DOHH2 (cell line): ENCODE results near the gene MAGEB3.

ENCODE experiments used
- H3F3A ChIP-seq: fragments of 200-600 bp; sonication (generic), shearing (Covaris generic); 2 replicates; pipeline ENCODE4 v1.6.0; 2016; ENCODE audit warnings: antibody characterized with exemption, mild to moderate bottlenecking; ENCODE audit not compliant: control insufficient read depth, insufficient read depth
- H3K27ac ChIP-seq: fragments of 200-600 bp; sonication (generic); 2 replicates; pipeline ENCODE4 v1.5.1; 2014; ENCODE audit warnings: low read depth, mild to moderate bottlenecking, low read length, moderate library complexity
- H3K27me3 ChIP-seq: fragments of 200-600 bp; sonication (generic); 2 replicates; pipeline ENCODE4 v1.6.1; 2014; ENCODE audit warnings: mild to moderate bottlenecking, low read length, mixed read lengths; ENCODE audit not compliant: control insufficient read depth
- H3K36me3 ChIP-seq: fragments of 200-600 bp; sonication (generic); 2 replicates; pipeline ENCODE4 v1.6.1; 2014; ENCODE audit warnings: mild to moderate bottlenecking, low read length, moderate library complexity, mixed read lengths; ENCODE audit not compliant: control insufficient read depth
- H3K4me1 ChIP-seq: fragments of 200-600 bp; sonication (generic); 2 replicates; pipeline ENCODE4 v1.6.1; 2014; ENCODE audit warnings: mild to moderate bottlenecking, low read length, mixed read lengths; ENCODE audit not compliant: control insufficient read depth
- H3K4me2 ChIP-seq: fragments of 200-600 bp; sonication (generic); 2 replicates; pipeline ENCODE4 v1.6.0; 2014; ENCODE audit warnings: mild to moderate bottlenecking, low read length, moderate library complexity
- H3K4me3 ChIP-seq: fragments of 200-600 bp; sonication (generic); 2 replicates; pipeline ENCODE4 v1.5.1; 2014; ENCODE audit warnings: mild to moderate bottlenecking, low read length, mixed read lengths
- H3K79me2 ChIP-seq: fragments of 200-600 bp; sonication (generic); 2 replicates; pipeline ENCODE4 v1.6.1; 2014; ENCODE audit warnings: mild to moderate bottlenecking, low read length, mixed read lengths; ENCODE audit not compliant: control insufficient read depth
- H3K9me2 ChIP-seq: fragments of 200-600 bp; sonication (generic); replicated peaks from 2 replicates; pipeline ENCODE4 v1.6.1; 2014; ENCODE audit warnings: mild to moderate bottlenecking, low read length, mixed read lengths; ENCODE audit not compliant: control insufficient read depth
- H3K9me3 ChIP-seq: fragments of 200-600 bp; sonication (generic); 2 replicates; pipeline ENCODE4 v1.6.1; 2014; ENCODE audit warnings: antibody characterized with exemption, low read length, mixed read lengths; ENCODE audit not compliant: control insufficient read depth, insufficient read depth
- H4K20me1 ChIP-seq: fragments of 200-600 bp; sonication (generic); 2 replicates; pipeline ENCODE4 v1.6.0; 2014; ENCODE audit warnings: low read depth, mild to moderate bottlenecking, antibody characterized with exemption, low read length, moderate library complexity; ENCODE audit not compliant: control insufficient read depth, insufficient read depth
- EZH2phosphoT487 ChIP-seq: fragments of 200-600 bp; sonication (generic); IDR thresholded peaks from 2 replicates; pipeline ENCODE4 v1.6.1; 2017; ENCODE audit warnings: borderline replicate concordance, mild to moderate bottlenecking, antibody characterized with exemption, low read length, moderate library complexity, mixed read lengths
- TF ChIP-seq, protein P1 (sequence below): fragments of 200-600 bp; sonication (generic); IDR thresholded peaks from one replicate; pipeline ENCODE4 v1.5.1; 2014; ENCODE audit warnings: antibody characterized with exemption, mild to moderate bottlenecking, low read depth, low read length; ENCODE audit not compliant: poor library complexity, severe bottlenecking

Gene MAGEB3

DNA sequence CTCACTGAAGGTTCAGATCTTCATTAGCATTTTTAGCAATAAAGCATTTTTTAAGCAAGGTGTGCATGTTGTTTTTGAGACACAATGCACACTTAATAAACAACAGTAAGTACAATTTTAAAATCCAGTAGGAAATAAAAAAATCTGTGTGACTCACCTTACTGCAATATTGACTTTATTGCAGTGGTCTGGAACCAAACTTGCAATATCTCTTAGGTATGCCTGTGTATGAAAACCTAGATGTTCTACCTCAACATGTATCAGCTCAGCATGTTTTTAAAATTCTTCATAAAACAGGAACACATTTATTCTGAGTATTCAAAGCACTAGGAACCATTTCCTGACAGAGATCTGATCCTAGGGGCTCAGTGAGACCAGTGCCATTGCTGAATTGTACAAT is 52.1 kb downstream of the MAGEB3 start:
- Histone ChIP-seq H3K9me3 (no peaks in the 10 kb centered on the region), H4K20me1 (no peaks in the 10 kb centered on the region), H3K27me3 (no peaks in the 10 kb centered on the region), H3K79me2 (no peaks in the 10 kb centered on the region), H3K4me2 (no peak overlapping the region), H3F3A (no peaks in the 10 kb centered on the region), H3K36me3 (no peaks in the 10 kb centered on the region), H3K4me1 (no peaks in the 10 kb centered on the region), H3K4me3 (no peak overlapping the region), H3K27ac (no peak overlapping the region), H3K9me2 (no peaks in the 10 kb centered on the region)
- TF ChIP-seq, protein P1, sequence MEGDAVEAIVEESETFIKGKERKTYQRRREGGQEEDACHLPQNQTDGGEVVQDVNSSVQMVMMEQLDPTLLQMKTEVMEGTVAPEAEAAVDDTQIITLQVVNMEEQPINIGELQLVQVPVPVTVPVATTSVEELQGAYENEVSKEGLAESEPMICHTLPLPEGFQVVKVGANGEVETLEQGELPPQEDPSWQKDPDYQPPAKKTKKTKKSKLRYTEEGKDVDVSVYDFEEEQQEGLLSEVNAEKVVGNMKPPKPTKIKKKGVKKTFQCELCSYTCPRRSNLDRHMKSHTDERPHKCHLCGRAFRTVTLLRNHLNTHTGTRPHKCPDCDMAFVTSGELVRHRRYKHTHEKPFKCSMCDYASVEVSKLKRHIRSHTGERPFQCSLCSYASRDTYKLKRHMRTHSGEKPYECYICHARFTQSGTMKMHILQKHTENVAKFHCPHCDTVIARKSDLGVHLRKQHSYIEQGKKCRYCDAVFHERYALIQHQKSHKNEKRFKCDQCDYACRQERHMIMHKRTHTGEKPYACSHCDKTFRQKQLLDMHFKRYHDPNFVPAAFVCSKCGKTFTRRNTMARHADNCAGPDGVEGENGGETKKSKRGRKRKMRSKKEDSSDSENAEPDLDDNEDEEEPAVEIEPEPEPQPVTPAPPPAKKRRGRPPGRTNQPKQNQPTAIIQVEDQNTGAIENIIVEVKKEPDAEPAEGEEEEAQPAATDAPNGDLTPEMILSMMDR, result no peak
- no peak for TF ChIP-seq EZH2phosphoT487

DNA sequence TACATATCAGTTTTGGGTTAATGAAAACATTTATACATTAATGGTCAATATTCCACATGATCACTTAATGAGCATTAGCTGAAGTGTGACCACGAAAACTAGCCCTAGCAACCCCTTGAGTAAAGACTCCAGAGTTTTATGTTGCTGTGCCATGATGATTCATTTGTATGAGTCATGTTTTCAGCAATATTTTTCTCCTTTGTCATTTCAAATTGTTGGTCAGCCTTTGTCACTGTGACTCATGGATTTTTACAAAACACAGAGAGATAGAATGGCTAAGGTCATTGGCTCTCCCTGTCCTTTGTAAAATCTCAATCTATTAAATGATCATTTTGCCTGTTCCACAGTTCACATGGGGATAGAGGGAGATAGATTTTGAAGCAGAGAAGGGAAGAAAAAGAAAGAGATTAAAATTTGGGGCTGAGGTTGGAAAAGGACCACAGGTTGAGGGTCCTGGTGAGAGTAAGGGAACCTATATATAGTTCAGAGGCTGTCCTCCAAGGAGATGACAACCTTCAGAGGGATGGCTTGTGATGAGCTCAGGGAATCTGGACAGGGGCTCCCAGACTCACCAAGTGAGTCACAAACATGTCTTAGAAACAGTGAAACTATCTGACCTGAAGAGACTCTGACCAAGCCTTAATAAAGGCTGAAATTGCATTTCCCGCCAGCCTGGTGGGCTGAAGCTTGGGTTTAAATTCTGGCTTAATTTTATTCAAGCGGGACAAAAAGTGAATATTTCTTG is 53.2 kb downstream of the MAGEB3 start:
- H3K4me2 ChIP-seq, result no peak overlapping the region
- H3K27me3 ChIP-seq, result no peaks in the 10 kb centered on the region
- H3K4me1 ChIP-seq, result no peaks in the 10 kb centered on the region
- H3K27ac ChIP-seq, result no peak overlapping the region
- no peaks in the 10 kb centered on the region for H3K36me3 ChIP-seq
- no peaks in the 10 kb centered on the region for H3K9me2 ChIP-seq
- H3F3A ChIP-seq, result no peaks in the 10 kb centered on the region
- H3K79me2 ChIP-seq, result no peaks in the 10 kb centered on the region
- H3K9me3 ChIP-seq, result no peaks in the 10 kb centered on the region
- TF ChIP-seq, protein P1, result no peak
- TF ChIP-seq EZH2phosphoT487, result no peak
- H3K4me3 ChIP-seq, result no peak overlapping the region
- H4K20me1 ChIP-seq, result no peaks in the 10 kb centered on the region
